Activated CD4-positive, alpha-beta T cell treated with anti-CD3 and anti-CD28 coated beads for 24 hours (primary cell): ENCODE data around the gene PLCB3.

Source experiments
- DNase-seq, 2 donors: peaks; one replicate each; pipeline ENCODE4 v3.0.0-alpha.2; 2020; ENCODE audit warnings: low read depth in 2 of 2

Gene PLCB3

GRCh38 chr11:64222651-64223000 lies 28.7 kb upstream of the PLCB3 start:
- DNase-seq = no peak

- no peak for DNase-seq
Measured at GRCh38 chr11:64223001-64223651, 28.2 kb upstream of the PLCB3 start.

- DNase-seq = no peak
Measured at GRCh38 chr11:64224151-64224890, 27.0 kb upstream of the PLCB3 start.

GRCh38 chr11:64224891-64225607 lies 26.3 kb upstream of the PLCB3 start:
- no peak for DNase-seq

- DNase-seq = peak; percentile 93 to 94
Measured at GRCh38 chr11:64225608-64226506, 25.5 kb upstream of the PLCB3 start, which contains the start of the genes NUDT22 and TRPT1. NUDT22 (plus strand) TSS chr11:64226274; CDS start chr11:64226653, 379 bp downstream. TRPT1 (minus strand) TSS chr11:64226186; CDS start chr11:64225860, 326 bp downstream.

GRCh38 chr11:64226507-64227051 lies 24.8 kb upstream of the PLCB3 start:
- DNase-seq = peak in 1 of 2 donors; percentile 57

GRCh38 chr11:64227405-64227956 lies 23.8 kb upstream of the PLCB3 start:
- no peak for DNase-seq

GRCh38 chr11:64229090-64229743 lies 22.1 kb upstream of the PLCB3 start:
- DNase-seq = no peak

- DNase-seq = no peak
Measured at GRCh38 chr11:64229744-64230170, 21.6 kb upstream of the PLCB3 start.

GRCh38 chr11:64230171-64230984 lies 21.0 kb upstream of the PLCB3 start, which contains the start of gene DNAJC4:
DNAJC4 (plus strand) TSS chr11:64230548; CDS start chr11:64230855, 307 bp downstream.
- peak; percentile 77 to 88 for DNase-seq

GRCh38 chr11:64230985-64231365 lies 20.4 kb upstream of the PLCB3 start:
- no peak for DNase-seq

GRCh38 chr11:64231546-64231945 lies 19.8 kb upstream of the PLCB3 start:
- no peak for DNase-seq

GRCh38 chr11:64232182-64232966 lies 19.0 kb upstream of the PLCB3 start:
- DNase-seq = no peak

GRCh38 chr11:64232967-64233315 lies 18.4 kb upstream of the PLCB3 start:
- DNase-seq = no peak

- DNase-seq = peak in 1 of 2 donors; percentile 56
Measured at GRCh38 chr11:64233913-64234586, 17.3 kb upstream of the PLCB3 start, which contains the start of gene VEGFB. VEGFB (plus strand) TSS chr11:64234584; CDS start chr11:64234834, 250 bp downstream.

GRCh38 chr11:64234647-64235379 lies 16.5 kb upstream of the PLCB3 start:
- DNase-seq = no peak

GRCh38 chr11:64235437-64236161 lies 15.7 kb upstream of the PLCB3 start:
- no peak for DNase-seq
